GM12878 (cell line): ENCODE measurements around the gene ABCA4. TPM values are rescaled to one million over a fixed set of nuclear protein-coding genes. Genes with fewer than 3 reads are reported as not detected.

ENCODE experiments used
- ATAC-seq: fragments of 200-7000 bp; cut with Tn5 transposase; 3 replicates; pipeline ENCODE4 v1.9.1; 2020; ENCODE audit warnings: mild to moderate bottlenecking, moderate library complexity
- BruUV-seq: library from RNA; stranded (reverse); fragments of 400-500 nt; replicated peaks from 2 replicates; lab custom pipeline; 2021; lab: Mats Ljungman, UMichigan
- CTCF ChIA-PET: fragments of 300-600 bp; sonication (Branson Sonifier 250); formaldehyde crosslinking; extraction: SDS; loops from one replicate; lab custom pipeline; 2021; ENCODE audit warnings: inconsistent platforms; lab: Yijun Ruan, JAX
- POLR2A ChIA-PET: fragments of 350-600 bp; formaldehyde crosslinking; extraction: SDS; loops from one replicate; lab custom pipeline; 2021; ENCODE audit warnings: inconsistent platforms; lab: Charles Lee
- RAD21 ChIA-PET: fragments of 300-600 bp; sonication (Branson Sonifier 250); formaldehyde crosslinking; loops from one replicate; lab custom pipeline; 2023; ENCODE audit warnings: antibody characterized with exemption; ENCODE audit not compliant: unreplicated experiment; lab: Charles Lee
- SMC1A ChIA-PET: fragments of 300-600 bp; sonication (Branson Sonifier 250); formaldehyde crosslinking; loops from one replicate; lab custom pipeline; 2023; ENCODE audit not compliant: unreplicated experiment, uncharacterized antibody; lab: Charles Lee
- DNase-seq: peaks from one replicate; pipeline ENCODE4 v3.0.0-alpha.2; 2011; ENCODE audit warnings: low read depth, low spot score
- FAIRE-seq: peaks from 3 replicates; lab custom pipeline; 2011; peaks lifted over from hg19 to GRCh38; lab: Jason Lieb, UNC
- H2AFZ ChIP-seq: 2 replicates; pipeline ENCODE4 v1.6.0; 2011; ENCODE audit warnings: low read depth, low read length, control low read depth; ENCODE audit not compliant: control insufficient read depth
- H3K27ac ChIP-seq: 2 replicates; pipeline ENCODE4 v1.5.1; 2011; ENCODE audit warnings: control low read depth; ENCODE audit not compliant: control insufficient read depth, insufficient read depth
- H3K27me3 ChIP-seq, 2 experiments: replicated peaks in 1 of 2; 2 replicates each; pipeline versions ENCODE4 v1.6.0 to v1.6.1; 2011; ENCODE audit warnings: low read length in 1 of 2; ENCODE audit not compliant: control insufficient read depth in 2 of 2, insufficient read depth in 2 of 2
- H3K36me3 ChIP-seq, 2 experiments: 2 replicates each; pipeline ENCODE4 v1.5.1; 2011; ENCODE audit warnings: low read length in 1 of 2; ENCODE audit not compliant: control insufficient read depth in 2 of 2, insufficient read depth in 2 of 2
- H3K4me1 ChIP-seq: 2 replicates; pipeline ENCODE4 v1.6.1; 2011; ENCODE audit warnings: mild to moderate bottlenecking, low read length, moderate library complexity, mixed read lengths; ENCODE audit not compliant: control insufficient read depth, insufficient read depth
- H3K4me2 ChIP-seq: 2 replicates; pipeline ENCODE4 v1.6.0; 2011; ENCODE audit warnings: control low read depth; ENCODE audit not compliant: control insufficient read depth, insufficient read depth
- H3K4me3 ChIP-seq: fragments of 200-600 bp; sonication (generic); 2 replicates; pipeline ENCODE4 v1.5.1; 2016
- H3K79me2 ChIP-seq: 2 replicates; pipeline ENCODE4 v1.6.0; 2011; ENCODE audit warnings: low read length; ENCODE audit not compliant: control insufficient read depth, insufficient read depth
- H3K9ac ChIP-seq: 2 replicates; pipeline ENCODE4 v1.8.0; 2011; ENCODE audit warnings: low read length, control low read depth, mixed read lengths; ENCODE audit not compliant: control insufficient read depth, insufficient read depth
- H3K9me3 ChIP-seq: replicated peaks from 3 replicates; pipeline ENCODE4 v1.5.1; 2011; ENCODE audit warnings: mild to moderate bottlenecking, low read length; ENCODE audit not compliant: control insufficient read depth, insufficient read depth
- H4K20me1 ChIP-seq: 2 replicates; pipeline ENCODE4 v1.6.0; 2011; ENCODE audit not compliant: control insufficient read depth, insufficient read depth
- CHD4 ChIP-seq: fragments of 200-600 bp; sonication (generic); IDR thresholded peaks from 2 replicates; pipeline ENCODE4 v1.6.1; 2016; ENCODE audit warnings: mild to moderate bottlenecking
- ELK1 ChIP-seq: IDR thresholded peaks from 2 replicates; pipeline ENCODE4 v1.6.1; 2012; ENCODE audit warnings: low read depth, low read length, improper control_type of control experiment
- ETV6 ChIP-seq, 2 experiments: fragments of 450-650 bp in 1 of 2; IDR thresholded peaks in 1 of 2; conservative IDR thresholded peaks in 1 of 2; 2 replicates each; pipeline ENCODE4 v1.6.1; 2014; ENCODE audit warnings: antibody characterized with exemption in 1 of 2, borderline replicate concordance in 1 of 2, low read depth in 1 of 2, mild to moderate bottlenecking in 1 of 2, moderate library complexity in 1 of 2
- GABPA ChIP-seq: IDR thresholded peaks from 2 replicates; pipeline ENCODE4 v1.6.1; 2014; ENCODE audit warnings: antibody characterized with exemption, low read depth, mild to moderate bottlenecking, inconsistent platforms
- HDAC6 ChIP-seq: fragments of 200-600 bp; sonication (generic); IDR thresholded peaks from one replicate; pipeline ENCODE4 v1.8.0; 2017; ENCODE audit warnings: antibody characterized with exemption; ENCODE audit not compliant: unreplicated experiment
- IRF5 ChIP-seq: fragments of 450-650 bp; IDR thresholded peaks from 2 replicates; pipeline ENCODE4 v1.6.1; 2017; ENCODE audit warnings: borderline replicate concordance
- KDM1A ChIP-seq: fragments of 200-600 bp; sonication (generic); IDR thresholded peaks from 2 replicates; pipeline ENCODE4 v1.6.1; 2016; ENCODE audit warnings: borderline replicate concordance
- MYB ChIP-seq: fragments of 150-350 bp; IDR thresholded peaks from 2 replicates; pipeline ENCODE4 v1.6.1; 2014; ENCODE audit warnings: mild to moderate bottlenecking, low read depth, low read length, borderline replicate concordance
- NBN ChIP-seq: fragments of 450-650 bp; IDR thresholded peaks from 2 replicates; pipeline ENCODE4 v1.6.1; 2016
- NFYB ChIP-seq: IDR thresholded peaks from 2 replicates; pipeline ENCODE4 v1.6.1; 2011; ENCODE audit warnings: low read depth, mild to moderate bottlenecking, low read length, improper control_type of control experiment, moderate library complexity; ENCODE audit not compliant: insufficient read depth
- PML ChIP-seq: IDR thresholded peaks from 2 replicates; pipeline ENCODE4 v1.6.1; 2012; ENCODE audit warnings: low read length, inconsistent platforms
- POU2F2 ChIP-seq: IDR thresholded peaks from 3 replicates; pipeline ENCODE4 v1.6.1; 2011; ENCODE audit warnings: low read depth, mild to moderate bottlenecking, low read length, borderline replicate concordance
- RFX5 ChIP-seq: IDR thresholded peaks from 2 replicates; pipeline ENCODE4 v1.6.1; 2011; ENCODE audit warnings: low read depth, low read length, improper control_type of control experiment
- SMAD1 ChIP-seq: fragments of 450-650 bp; IDR thresholded peaks from 2 replicates; pipeline ENCODE4 v1.6.1; 2018; ENCODE audit warnings: mild to moderate bottlenecking, low read depth; ENCODE audit not compliant: partially characterized antibody
- SMARCA5 ChIP-seq: fragments of 450-650 bp; IDR thresholded peaks from 2 replicates; pipeline ENCODE4 v1.6.1; 2017; ENCODE audit warnings: mild to moderate bottlenecking
- SREBF2 ChIP-seq: IDR thresholded peaks from 2 replicates; pipeline ENCODE4 v1.6.1; 2012; ENCODE audit warnings: mild to moderate bottlenecking, low read length
- SUZ12 ChIP-seq: fragments of 200-600 bp; sonication (generic); IDR thresholded peaks from one replicate; pipeline ENCODE4 v1.6.1; 2018; ENCODE audit warnings: antibody characterized with exemption, mild to moderate bottlenecking; ENCODE audit not compliant: unreplicated experiment
- ZNF384 ChIP-seq: IDR thresholded peaks from 2 replicates; pipeline ENCODE4 v1.6.1; 2012; ENCODE audit warnings: low read depth, mild to moderate bottlenecking, low read length, improper control_type of control experiment, borderline replicate concordance
- WGBS: methylation state at CpG from one replicate; pipeline ENCODE4 v1.1.6; 2016; ENCODE audit warnings: low lambda C conversion rate; ENCODE audit not compliant: insufficient replicate concordance, insufficient coverage; ENCODE audit errors: missing lambda C conversion rate; 5-methylcytosine and 5-hydroxymethylcytosine counted together
- in situ Hi-C: fragments of 300-500 bp; cut with MboI; formaldehyde crosslinking; loops from 9 replicates; pipeline ENCODE4 v1.14.3; 2018; ENCODE audit warnings: mixed read lengths
- intact Hi-C: fragments of 100-400 bp; cut with micrococcal nuclease; formaldehyde crosslinking; loops from one replicate; pipeline ENCODE4 v1.14.2; 2022; ENCODE audit not compliant: unreplicated experiment
- polyA plus RNA-seq, 11 experiments: library from polyadenylated mRNA; depleted of rRNA in 4 of 11; unstranded in 6 of 11; stranded (reverse) in 5 of 11; fragments of >200 nt; fragmentation: Nextera tagmentation in 4 of 11; fragmentation: Illumina TruSeq in 1 of 11; extraction: Ambion mirVana in 4 of 11; extraction: Trizol in 1 of 11; gene quantifications; 1 replicate in 1 of 11; 2 replicates in 10 of 11; pipeline versions ENCODE4 v1.2.1 to v1.2.3, GENCODE V29; 2011 to 2016; ENCODE audit warnings: inconsistent platforms in 2 of 11, missing spikeins in 2 of 11, low read depth in 1 of 11
- total RNA-seq, 4 experiments: library from RNA; depleted of rRNA in 3 of 4; stranded (reverse); fragments of >200 nt in 3 of 4; fragmentation: Illumina TruSeq in 1 of 4; extraction: Trizol in 1 of 4; gene quantifications; 2 replicates each; pipeline versions ENCODE4 v1.2.1 to v1.2.3, GENCODE V29; 2013 to 2021

The ABCA4 gene
- total and polyA plus RNA-seq, 10 of the 15 experiments (the other 5 are each of a cell fraction or from before 2014, with no cell fraction given) = 0.03 to 0.28 (median 0.11) TPM; not detected in 3

- no peaks in the 10 kb centered on the region for H3K36me3 ChIP-seq
- no peak for FAIRE-seq
- in situ Hi-C loops = no loop called here
- no peak overlapping the region for H3K4me2 ChIP-seq
- no peak overlapping the region for H3K4me3 ChIP-seq
- no peak overlapping the region for H3K9ac ChIP-seq
- intact Hi-C loops = no loop called here
- no peaks in the 10 kb centered on the region for H3K4me1 ChIP-seq
- SMC1A ChIA-PET = no interaction called here
- no TSS peak for BruUV-seq
- H3K9me3 ChIP-seq = no peaks in the 10 kb centered on the region
- no peak for DNase-seq
- no peaks in the 10 kb centered on the region for H3K79me2 ChIP-seq
- 24% methylated on average over 9 of the region's 9 CpGs for WGBS
- no peak for ATAC-seq
- H2AFZ ChIP-seq = no peak overlapping the region
- H3K27ac ChIP-seq = no peak overlapping the region
- CTCF ChIA-PET = interaction anchor here (0.6 kb wide), 1 partner anchor 503 kb away, joined by 3 read pairs; no protein-coding TSS in a partner anchor
- TF ChIP-seq KDM1A = no peak
- no peak for TF ChIP-seq SUZ12
- TF ChIP-seq RFX5 = no peak
- no peak for TF ChIP-seq GABPA
- TF ChIP-seq MYB = no peak
- TF ChIP-seq IRF5 = no peak
- no peak for TF ChIP-seq SMARCA5
- TF ChIP-seq ETV6 (conservative IDR thresholded peaks at IDR 0.05 in 1 of 2, IDR thresholded peaks at IDR 0.05 in 1 of 2; ENCODE audit: borderline replicate concordance in 1 of 2, low read depth in 1 of 2) = no peak
- no peak for TF ChIP-seq SMAD1
- no peak for TF ChIP-seq HDAC6
- TF ChIP-seq ZNF384 = no peak
- no peak for TF ChIP-seq NBN
- TF ChIP-seq POU2F2 = no peak
- TF ChIP-seq PML = no peak
- no peak for TF ChIP-seq SREBF2
- TF ChIP-seq CHD4 = no peak
- TF ChIP-seq NFYB = no peak
- no peak for TF ChIP-seq ELK1
- POLR2A ChIA-PET = interaction anchor here (0.5 kb wide), 1 partner anchor 53 kb away, joined by 3 read pairs; no protein-coding TSS in a partner anchor
- RAD21 ChIA-PET = no interaction called here
- H3K27me3 ChIP-seq = peaks cover 0 to 1% of the 10 kb centered on the region in 2 experiments; a peak in 1 of 4 replicates
- no peaks in the 10 kb centered on the region for H4K20me1 ChIP-seq
These were observed 157.4 kb downstream of the ABCA4 start for GRCh38 chr1:93963585-93963984.
